Measurements from ENCODE around the gene HBE1.
"Not testable (repeated sequence)": the region's sequence is repeated elsewhere in the genome, so short reads cannot be mapped to it uniquely, and the experiment has no call there.

The HBE1 gene

DNA sequence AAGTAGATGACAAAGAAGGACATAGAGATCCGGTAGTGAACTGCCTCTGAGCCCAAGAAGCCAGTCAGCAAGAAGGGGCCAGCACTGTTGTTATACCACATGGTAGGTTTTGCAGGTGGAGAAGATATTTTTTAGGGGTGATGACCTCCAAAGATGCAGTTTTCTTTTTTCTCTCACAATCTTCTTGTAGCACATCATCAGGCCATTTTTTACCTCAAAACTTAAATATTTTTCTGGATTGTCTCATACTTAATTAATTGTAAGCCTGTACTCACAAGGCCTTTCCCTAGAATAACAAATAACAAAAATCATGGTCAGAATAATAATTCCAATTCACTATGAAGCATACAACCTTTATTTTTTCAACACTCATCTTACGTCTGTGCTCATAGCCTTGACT, 32.1 kb upstream of the HBE1 start, which contains the start of gene OR51B4:
OR51B4 (minus strand) TSS at position 101 of the 400 bp plus-strand sequence; CDS start at position 101, 0 bp downstream.
- DNase-seq (ENCODE audit: low read depth), result no peak
- TF ChIP-seq, protein P1, sequence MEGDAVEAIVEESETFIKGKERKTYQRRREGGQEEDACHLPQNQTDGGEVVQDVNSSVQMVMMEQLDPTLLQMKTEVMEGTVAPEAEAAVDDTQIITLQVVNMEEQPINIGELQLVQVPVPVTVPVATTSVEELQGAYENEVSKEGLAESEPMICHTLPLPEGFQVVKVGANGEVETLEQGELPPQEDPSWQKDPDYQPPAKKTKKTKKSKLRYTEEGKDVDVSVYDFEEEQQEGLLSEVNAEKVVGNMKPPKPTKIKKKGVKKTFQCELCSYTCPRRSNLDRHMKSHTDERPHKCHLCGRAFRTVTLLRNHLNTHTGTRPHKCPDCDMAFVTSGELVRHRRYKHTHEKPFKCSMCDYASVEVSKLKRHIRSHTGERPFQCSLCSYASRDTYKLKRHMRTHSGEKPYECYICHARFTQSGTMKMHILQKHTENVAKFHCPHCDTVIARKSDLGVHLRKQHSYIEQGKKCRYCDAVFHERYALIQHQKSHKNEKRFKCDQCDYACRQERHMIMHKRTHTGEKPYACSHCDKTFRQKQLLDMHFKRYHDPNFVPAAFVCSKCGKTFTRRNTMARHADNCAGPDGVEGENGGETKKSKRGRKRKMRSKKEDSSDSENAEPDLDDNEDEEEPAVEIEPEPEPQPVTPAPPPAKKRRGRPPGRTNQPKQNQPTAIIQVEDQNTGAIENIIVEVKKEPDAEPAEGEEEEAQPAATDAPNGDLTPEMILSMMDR (IDR thresholded peaks at IDR 0.05; ENCODE audit: insufficient read depth, low read depth, low read length, missing control alignments), result no peak
- H3K4me3 ChIP-seq (ENCODE audit: low read depth, low read length), result no peak within 1 kb of the TSS

DNA sequence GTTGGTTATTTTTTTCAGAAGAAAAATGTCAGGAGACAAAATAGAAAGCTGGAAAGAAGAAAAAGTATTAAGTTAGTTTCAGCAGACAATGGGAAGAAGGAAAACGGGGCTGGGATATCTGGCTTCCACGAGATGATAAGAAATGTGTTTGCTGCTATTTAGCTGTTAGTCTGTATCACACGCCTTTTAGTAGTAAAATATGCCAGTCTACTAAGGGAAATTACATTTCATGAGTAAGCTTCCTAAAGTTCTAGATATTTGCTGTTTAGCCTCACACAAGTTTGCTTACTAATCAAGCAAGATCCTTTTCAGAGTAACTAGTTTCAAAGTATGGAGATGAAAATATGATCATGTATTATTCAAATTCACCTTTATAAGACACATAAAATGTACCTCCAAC, 30.5 kb upstream of the HBE1 start:
- no peak overlapping the region for H3K4me3 ChIP-seq (ENCODE audit: low read depth, low read length)
- TF ChIP-seq, protein P1 (IDR thresholded peaks at IDR 0.05; ENCODE audit: insufficient read depth, low read depth, low read length, missing control alignments), result no peak
- DNase-seq (ENCODE audit: low read depth), result no peak

DNA sequence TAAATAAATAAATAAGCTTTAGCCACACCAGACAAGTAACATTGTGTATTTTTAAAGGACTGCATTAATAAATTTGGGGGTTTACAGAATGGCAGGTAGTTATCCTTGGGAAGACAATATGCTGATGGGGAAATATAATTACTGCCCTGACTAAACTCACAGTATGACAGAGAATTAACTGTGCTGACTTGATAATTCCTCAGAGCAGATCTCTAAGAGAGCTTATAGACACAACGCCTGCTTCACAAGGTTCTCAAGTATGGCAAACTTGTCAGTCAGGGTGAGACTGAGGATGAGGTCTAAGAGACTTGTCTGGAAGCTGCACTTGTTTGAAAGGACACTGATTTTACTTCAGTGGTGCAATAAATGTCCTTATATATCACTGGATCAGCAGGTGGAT, 28.7 kb upstream of the HBE1 start:
- DNase-seq (ENCODE audit: low read depth), result no peak
- TF ChIP-seq, protein P1 (IDR thresholded peaks at IDR 0.05; ENCODE audit: insufficient read depth, low read depth, low read length, missing control alignments), result no peak
- H3K4me3 ChIP-seq (ENCODE audit: low read depth, low read length), result no peak overlapping the region

DNA sequence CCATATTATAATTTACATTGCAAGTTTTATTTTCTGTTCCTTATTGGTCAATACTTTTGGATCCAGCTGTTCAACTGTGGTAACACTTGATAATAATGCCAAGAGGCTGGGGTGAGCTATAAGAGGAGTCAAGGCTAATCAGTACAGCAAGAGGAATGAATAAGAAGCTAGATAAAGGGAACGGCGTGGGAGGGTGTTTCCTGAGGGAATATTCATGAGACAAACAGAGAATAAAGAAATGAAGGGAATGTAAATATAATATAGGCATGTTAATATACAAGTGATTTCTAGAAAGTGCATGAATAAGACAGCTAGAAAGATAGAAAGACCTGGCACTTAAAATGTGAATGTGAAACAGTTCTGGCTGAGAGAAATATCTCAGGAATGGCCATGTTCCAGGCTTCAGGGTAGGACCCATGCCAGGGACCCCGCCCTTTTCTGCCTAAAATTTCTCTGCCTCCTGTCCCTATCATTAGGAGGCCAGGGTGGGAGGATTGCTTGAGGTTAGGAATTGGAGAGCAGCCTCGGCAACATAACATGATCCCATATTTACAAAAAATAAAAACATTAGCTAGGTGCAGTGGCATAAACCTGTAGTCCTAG, 28.1 kb upstream of the HBE1 start:
- TF ChIP-seq, protein P1 (IDR thresholded peaks at IDR 0.05; ENCODE audit: insufficient read depth, low read depth, low read length, missing control alignments), result no peak
- H3K4me3 ChIP-seq (ENCODE audit: low read depth, low read length), result no peak overlapping the region
- DNase-seq (ENCODE audit: low read depth), result no peak

DNA sequence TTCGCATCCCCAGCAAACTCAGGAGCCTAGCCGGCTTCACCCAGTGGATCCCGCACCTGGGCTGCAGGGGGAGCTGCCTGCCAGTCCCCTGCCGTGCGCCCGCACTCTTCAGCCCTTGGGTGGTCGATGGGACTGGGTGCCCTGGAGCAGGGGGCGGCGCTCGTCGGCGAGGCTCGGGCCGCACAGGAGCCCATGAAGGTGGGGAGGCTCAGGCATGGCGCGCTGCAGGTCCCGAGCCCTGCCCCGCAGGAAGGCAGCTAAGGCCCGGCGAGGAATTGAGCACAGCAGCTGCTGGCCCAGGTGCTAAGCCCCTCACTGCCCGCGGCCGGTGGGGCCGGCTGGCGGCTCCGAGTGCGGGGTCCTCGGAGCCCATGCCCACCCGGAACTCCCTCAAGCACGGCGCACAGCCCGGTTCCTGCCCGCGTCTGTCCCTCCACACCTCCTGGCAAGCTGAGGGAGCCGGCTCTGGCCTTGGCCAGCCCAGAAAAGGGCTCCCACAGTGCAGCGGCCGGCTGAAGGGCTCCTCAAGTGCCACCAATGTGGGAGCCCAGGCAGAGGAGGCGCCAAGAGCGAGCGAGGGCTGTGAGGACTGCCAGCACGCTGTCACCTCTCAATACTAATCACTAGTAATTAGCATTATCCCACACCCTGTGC, 24.7 kb upstream of the HBE1 start:
- DNase-seq (ENCODE audit: low read depth); H3K4me3 ChIP-seq (ENCODE audit: low read depth, low read length): not testable (repeated sequence)

DNA sequence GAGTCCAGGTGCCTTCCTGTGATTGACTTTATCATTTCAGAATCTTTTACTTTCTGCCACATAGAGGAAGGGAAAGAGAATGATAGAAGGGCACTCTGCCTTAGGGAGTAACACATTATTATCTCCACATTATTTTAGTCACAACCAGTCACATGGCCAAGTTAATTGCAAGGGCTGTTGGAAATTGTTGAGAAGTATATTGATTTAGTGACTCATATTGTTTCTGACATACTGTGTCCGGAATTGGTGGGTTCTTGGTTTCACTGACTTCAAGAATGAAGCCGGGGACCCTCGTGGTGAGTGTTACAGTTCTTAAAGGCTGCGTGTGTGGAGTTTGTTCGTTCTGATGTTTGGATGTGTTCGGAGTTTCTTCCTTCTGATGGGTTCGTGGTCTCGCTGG, 23.3 kb upstream of the HBE1 start:
- TF ChIP-seq, protein P1 (IDR thresholded peaks at IDR 0.05; ENCODE audit: insufficient read depth, low read depth, low read length, missing control alignments), result no peak
- no peak for DNase-seq (ENCODE audit: low read depth)
- H3K4me3 ChIP-seq (ENCODE audit: low read depth, low read length), result no peak overlapping the region

DNA sequence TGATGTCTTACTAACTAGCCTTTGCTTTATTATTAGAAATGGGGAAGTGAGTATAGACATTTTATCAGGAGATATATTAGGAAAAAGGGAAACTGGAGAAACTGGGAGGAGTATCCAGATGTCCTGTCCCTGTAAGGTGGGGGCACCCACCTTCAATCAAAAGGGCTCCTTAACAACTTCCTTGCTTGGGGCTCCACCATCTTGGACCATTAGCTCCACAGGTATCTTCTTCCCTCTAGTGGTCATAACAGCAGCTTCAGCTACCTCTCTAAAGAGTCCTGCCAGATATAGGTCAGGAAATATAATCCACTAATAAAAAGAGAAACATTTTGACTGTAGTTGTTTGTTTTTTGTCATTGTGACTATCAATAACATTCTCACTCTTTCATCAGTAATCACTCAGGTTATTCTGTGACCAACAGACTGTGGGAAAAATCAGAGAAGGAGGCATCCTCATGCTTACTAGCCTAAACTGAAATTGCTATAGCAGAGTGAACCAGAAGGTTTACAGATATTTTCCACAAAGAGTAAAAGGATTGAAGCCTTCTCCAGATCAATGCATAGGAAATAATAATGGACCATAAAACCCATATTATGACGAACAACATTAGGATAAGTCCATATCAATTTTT, 21.6 kb upstream of the HBE1 start:
- peak; percentile 61 for DNase-seq (ENCODE audit: low read depth)
- H3K4me3 ChIP-seq (ENCODE audit: low read depth, low read length), result no peak overlapping the region
- TF ChIP-seq, protein P1 (IDR thresholded peaks at IDR 0.05; ENCODE audit: insufficient read depth, low read depth, low read length, missing control alignments), result peak; percentile 61
